LoVo (cell line): ENCODE data around the gene CDC42.
A peak's percentile ranks its signal among the peaks of the same experiment; 100 is the strongest.

ENCODE experiments used
- DNase-seq: peaks from one replicate; pipeline ENCODE4 v3.0.0-alpha.2; 2016; ENCODE audit warnings: low spot score

The CDC42 gene

DNA sequence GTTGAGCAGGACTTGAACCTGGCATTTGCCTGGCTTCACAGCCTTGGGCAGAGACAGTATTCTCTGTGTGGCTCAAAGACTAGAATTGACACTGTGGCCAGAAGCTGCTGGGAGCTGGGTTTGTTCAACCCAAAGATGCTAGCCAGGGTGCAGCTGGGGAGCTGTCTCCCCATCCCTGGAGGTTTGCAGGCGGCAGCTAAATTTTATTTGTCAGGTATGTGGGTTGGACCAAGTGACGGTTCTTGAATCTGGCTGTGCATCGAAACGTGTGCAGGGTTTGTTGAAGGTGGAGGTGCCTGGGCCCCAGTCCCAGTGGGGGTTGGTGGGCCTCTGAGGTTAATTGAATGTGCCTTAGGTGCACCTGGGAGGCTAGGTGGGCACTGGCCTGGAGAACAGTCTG lies 78.6 kb downstream of the CDC42 start:
- DNase-seq, result no peak

DNA sequence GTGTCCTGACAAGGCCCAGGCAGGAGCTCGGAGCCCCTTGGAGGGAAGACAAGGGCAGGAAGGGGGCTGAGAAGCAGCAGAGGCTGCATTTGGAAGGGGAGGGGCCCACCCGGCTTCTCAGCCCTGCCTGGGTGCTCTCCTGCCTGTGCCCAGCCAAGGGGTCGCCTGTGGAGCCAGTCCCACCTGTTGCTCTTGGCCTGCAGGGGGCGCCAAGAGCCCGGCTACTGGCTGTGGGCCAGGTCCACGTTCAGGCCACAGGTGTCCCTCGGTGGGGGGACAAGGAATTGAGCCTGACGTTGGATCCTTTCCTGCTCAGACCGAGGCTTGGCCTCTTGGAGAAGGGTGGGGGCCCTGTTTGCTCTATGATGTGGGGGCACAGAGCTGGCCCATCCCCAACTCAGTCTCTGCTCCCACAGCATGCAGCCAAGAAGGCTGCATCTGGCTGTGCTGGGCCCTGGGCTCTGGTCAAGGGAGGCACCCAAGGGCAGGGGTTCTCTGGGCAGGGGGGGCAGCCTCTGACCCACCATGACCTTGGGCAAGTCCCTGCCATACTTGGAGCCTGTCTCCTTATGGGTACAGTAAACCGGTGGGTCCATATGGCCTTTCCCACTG lies 79.5 kb downstream of the CDC42 start:
- DNase-seq, result peak; percentile 19

DNA sequence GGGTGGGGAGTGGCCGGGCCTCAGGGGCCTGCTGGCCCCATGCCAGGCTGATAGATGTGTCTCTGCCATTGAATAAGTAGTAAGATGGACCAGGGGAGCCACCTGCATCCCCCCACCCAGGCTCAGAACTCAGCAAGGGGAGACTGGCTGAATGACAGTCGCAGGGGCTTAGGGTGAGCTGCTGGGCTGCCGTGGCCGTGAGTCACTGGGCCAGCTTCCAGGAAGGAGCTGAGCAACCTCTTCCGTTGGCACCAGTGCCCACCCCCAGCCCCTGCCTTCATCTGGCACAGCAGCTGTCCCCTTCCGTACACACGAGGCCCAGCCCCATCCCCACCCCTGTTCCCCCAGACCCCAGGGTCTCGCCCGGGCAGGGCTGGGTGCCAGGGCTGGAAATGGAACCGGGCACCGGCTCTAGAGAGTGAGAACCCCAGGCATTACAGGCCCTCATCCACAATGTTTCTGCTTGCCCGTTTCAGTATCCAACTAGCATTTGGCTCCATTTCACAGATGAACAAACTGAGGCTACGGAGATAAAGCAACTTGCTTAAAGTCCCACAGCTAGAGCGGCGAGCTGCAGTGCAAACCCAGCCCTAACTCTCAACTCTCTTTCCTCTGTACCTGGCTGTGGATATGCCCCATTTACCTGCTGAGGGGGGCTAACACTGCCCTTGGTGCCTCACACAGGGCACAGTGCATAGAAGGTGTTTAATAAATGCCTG lies 80.2 kb downstream of the CDC42 start:
- no peak for DNase-seq

DNA sequence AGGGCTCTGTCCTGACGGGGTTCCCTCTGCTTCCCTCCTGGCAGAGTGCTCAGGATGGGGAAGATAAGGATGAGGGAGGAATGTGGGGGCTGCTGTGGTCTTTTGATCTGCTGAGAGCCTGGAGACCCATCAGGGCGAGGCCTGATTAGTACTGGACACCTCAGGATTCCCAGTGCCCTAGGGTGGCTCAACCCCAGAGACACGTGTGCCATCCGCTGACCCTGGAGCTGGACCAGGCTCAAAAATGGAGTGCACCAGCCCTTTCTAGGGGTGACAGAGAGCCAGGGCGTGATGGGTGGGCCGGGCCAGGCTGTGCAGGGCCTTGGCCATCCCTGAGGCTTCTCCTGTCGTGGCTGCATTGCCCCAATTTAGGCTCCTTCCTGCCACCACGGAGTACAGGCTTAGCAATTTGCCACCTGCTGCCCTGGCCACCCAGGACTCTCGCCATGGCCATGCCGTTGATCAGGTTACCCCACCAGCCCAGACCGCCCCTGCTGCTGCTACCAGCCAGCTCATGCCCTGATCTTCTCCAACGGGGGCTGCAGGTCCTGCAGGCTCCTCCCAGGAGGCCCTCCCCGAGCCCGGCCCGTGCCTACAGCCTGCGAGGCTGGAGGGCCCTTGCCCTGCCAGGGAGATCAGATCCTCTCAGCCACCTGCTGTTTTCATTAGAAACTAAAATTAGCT lies 80.9 kb downstream of the CDC42 start:
- no peak for DNase-seq

DNA sequence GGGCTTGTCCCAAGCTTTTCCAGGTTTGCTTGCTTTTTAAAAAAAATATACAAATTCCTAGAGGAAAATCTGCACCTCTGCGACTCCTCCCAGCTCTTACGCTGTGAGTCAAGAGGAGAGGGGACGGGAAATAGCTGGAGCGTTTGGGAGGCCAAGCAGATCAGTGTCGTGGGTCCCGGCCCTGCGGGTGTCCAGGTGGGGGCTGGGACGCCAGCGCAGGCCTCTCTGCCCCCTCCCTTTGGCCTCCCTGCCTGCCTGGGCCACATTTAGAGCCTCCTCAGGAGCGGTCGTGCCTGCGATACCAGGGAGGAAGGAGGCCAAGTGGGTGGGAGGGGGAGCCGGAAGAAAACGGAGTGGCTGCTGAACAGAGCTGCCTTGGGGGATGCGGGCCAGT lies 81.4 kb downstream of the CDC42 start:
- DNase-seq, result no peak

DNA sequence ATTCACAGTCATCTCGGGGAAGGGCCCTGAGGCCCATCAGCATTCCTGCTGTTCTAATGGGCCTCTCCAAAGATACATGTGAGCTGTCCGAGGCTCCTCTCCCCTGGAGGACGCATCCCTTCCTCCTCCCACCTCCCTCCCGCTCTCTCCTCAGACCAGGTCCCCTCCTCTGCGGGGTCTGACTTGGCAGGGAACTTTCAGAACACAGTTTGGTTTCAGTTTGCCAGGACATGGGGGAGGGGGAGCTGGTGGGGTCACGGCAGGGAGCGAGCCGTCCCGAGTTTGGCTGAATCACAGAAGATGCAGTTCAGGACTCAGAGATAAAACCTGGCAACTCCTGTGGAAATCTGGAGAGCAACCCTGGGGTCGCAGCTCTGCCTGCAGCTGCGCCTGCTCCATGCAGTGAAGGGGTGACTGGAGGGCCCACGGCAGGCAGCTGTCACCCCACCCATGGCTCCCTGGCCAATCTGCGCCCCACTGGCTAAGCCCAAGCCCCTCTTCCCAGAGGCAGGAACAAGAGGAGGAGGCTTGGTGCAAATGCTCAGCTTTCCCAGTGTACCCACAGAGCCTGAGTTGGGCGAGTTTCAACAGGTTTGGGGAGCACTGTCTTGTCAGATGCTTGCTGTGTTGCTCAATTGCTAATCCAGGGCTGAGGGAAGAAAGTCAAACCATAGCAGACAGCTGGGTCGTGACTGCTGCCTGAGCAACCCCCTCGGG lies 84.7 kb downstream of the CDC42 start:
- no peak for DNase-seq

DNA sequence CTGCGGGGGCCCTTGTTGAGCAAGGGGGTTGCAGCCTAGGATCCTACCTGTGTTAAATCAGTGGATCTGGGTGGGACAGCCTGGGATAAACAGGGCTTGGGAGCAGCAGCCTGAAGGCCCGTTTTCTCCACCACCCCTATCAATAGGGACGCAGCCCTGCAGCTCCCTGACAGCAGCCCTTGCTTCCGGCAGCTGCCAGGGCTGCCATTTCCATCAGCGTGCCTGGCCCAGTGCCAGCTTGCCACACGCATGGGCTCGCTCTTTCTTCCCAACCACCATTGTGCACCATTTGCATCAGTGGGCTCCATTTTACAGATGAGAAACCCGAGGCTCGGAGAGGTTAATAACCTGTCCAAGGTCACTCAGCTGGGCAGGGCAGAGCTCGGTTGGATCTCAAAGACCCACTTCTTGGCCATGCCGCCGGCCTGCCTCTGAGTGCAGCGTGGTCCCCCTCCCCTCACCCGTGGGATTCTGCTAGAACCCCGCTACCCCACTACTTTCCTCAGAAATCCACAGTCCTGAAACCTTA lies 86.6 kb downstream of the CDC42 start:
- DNase-seq, result no peak

DNA sequence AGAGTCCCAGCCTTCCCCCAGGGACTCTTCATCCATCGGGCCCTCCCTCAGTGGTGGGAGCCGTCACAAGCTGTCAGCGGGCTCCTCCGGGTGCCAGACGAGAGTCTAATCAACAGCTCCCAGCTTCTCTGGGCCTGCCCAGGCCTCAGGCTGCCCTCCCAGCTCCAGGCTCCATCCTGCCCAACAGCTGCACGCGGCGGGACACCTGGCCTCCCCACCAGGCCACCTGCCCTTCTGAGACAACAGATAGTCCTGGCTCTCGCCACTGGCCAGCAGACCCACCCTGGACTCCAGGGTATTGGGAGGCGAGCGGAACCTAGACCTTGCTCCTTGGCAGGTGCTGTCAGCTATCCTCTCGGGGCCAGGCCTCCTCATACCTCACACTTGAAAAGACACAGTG lies 87.3 kb downstream of the CDC42 start:
- DNase-seq, result no peak
